ENCODE data around the gene KCNK6. TPM values are rescaled to one million over a fixed set of nuclear protein-coding genes. Genes with fewer than 3 reads are reported as not detected.

The KCNK6 gene
- total and polyA plus RNA-seq, 2 donors from 2014 or later: 2.2 to 7.2 TPM

DNA sequence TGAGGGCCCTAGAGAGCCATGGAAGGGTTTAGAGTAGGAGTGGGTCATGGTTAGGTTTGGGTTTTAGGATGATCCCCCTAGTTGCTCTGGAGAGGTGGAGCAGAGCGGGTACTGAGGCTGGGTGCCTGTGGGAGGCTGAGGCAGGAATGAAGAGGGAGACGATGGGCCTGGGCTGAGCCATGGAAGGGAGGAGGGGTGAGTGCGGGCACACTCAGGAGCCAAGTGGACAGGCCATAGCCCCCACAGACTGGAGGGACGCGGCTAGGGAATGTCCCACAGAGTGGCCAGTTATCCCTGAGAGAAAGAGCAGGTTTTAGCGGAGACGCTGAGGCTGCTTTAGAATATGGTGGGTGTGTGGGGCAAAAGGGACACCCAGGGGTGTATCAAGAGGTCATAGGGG lies 10.0 kb downstream of the KCNK6 start:
- Histone ChIP-seq H3K9me3 (ENCODE audit: control insufficient read depth in 2 of 3, insufficient read depth in 1 of 3, low read length in 3 of 3) (no peaks in the 10 kb centered on the region), H3K4me1 (ENCODE audit: control insufficient read depth in 2 of 3, insufficient read depth in 2 of 3, low read depth in 1 of 3, low read length in 3 of 3) (no peaks in the 10 kb centered on the region), H3K27ac (ENCODE audit: low read depth in 2 of 2, low read length in 2 of 2) (no peak overlapping the region), H3K36me3 (ENCODE audit: control insufficient read depth in 2 of 3, insufficient read depth in 3 of 3, low read length in 3 of 3) (no peaks in the 10 kb centered on the region), H3K9ac (ENCODE audit: low read length in 3 of 3) (no peak overlapping the region), H3K27me3 (ENCODE audit: control insufficient read depth, insufficient read depth, low read length) (no peaks in the 10 kb centered on the region), H3K4me3 (ENCODE audit: low read length in 3 of 3) (no peak overlapping the region)
- DNase-seq (no peak), FAIRE-seq (no peak)
- TF ChIP-seq, protein P1, sequence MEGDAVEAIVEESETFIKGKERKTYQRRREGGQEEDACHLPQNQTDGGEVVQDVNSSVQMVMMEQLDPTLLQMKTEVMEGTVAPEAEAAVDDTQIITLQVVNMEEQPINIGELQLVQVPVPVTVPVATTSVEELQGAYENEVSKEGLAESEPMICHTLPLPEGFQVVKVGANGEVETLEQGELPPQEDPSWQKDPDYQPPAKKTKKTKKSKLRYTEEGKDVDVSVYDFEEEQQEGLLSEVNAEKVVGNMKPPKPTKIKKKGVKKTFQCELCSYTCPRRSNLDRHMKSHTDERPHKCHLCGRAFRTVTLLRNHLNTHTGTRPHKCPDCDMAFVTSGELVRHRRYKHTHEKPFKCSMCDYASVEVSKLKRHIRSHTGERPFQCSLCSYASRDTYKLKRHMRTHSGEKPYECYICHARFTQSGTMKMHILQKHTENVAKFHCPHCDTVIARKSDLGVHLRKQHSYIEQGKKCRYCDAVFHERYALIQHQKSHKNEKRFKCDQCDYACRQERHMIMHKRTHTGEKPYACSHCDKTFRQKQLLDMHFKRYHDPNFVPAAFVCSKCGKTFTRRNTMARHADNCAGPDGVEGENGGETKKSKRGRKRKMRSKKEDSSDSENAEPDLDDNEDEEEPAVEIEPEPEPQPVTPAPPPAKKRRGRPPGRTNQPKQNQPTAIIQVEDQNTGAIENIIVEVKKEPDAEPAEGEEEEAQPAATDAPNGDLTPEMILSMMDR (IDR thresholded peaks at IDR 0.05; ENCODE audit: borderline replicate concordance, extremely low read depth, insufficient read depth): no peak
- intact Hi-C loops (cut with DNase I): loop anchor here (5.0 kb wide), 1 partner anchor 82 kb away; no protein-coding TSS in a partner anchor

DNA sequence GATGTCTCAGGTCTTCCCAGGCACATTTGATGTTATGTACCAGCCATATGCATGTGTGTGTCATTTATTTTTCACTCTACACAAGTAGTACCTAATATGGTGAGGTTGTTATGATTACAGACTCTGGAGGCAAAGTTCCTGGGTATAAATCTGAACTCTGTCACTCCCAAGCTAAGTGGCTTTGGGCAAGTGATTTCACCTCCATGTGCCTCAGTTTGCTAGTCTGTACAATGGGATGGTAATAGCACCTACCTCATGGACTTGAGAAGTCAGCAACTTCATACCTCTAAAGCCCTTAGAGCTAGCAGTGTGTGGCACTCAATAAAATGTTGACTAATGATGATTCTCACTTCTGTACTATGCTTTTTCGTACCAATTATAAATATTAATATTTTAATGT lies 12.1 kb downstream of the KCNK6 start:
- Histone ChIP-seq H3K36me3 (ENCODE audit: control insufficient read depth in 2 of 3, insufficient read depth in 3 of 3, low read length in 3 of 3) (no peaks in the 10 kb centered on the region), H3K4me3 (ENCODE audit: low read length in 3 of 3) (no peak overlapping the region), H3K27ac (ENCODE audit: low read depth in 2 of 2, low read length in 2 of 2) (no peak overlapping the region), H3K9me3 (ENCODE audit: control insufficient read depth in 2 of 3, insufficient read depth in 1 of 3, low read length in 3 of 3) (no peaks in the 10 kb centered on the region), H3K4me1 (ENCODE audit: control insufficient read depth in 2 of 3, insufficient read depth in 2 of 3, low read depth in 1 of 3, low read length in 3 of 3) (no peaks in the 10 kb centered on the region), H3K27me3 (ENCODE audit: control insufficient read depth, insufficient read depth, low read length) (no peaks in the 10 kb centered on the region), H3K9ac (ENCODE audit: low read length in 3 of 3) (no peak overlapping the region)
- DNase-seq: no peak
- TF ChIP-seq, protein P1 (IDR thresholded peaks at IDR 0.05; ENCODE audit: borderline replicate concordance, extremely low read depth, insufficient read depth): no peak
- FAIRE-seq: no peak
- intact Hi-C loops (cut with DNase I): loop anchor here (5.0 kb wide), 1 partner anchor 84 kb away; no protein-coding TSS in a partner anchor

DNA sequence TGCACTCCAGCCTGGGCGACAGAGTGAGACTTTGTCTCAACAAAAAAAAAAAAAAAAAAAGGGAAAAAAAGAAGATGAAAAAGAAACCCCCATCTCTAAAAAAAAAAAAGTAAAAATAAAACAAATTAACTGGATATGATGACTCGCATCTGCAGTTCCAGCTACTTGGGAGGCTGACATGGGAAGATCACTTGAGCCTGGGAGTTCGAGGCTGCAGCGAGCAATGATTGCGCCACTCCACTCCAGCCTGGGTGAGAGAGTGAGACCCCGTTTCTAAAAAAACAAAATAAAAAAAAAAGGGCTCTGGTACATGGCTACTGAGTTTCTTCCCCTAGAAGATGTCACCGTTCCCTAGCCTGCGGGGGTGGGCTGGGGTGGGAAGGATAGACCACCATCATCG lies 13.6 kb downstream of the KCNK6 start:
- Histone ChIP-seq H3K36me3 (ENCODE audit: control insufficient read depth in 2 of 3, insufficient read depth in 3 of 3, low read length in 3 of 3) (no peaks in the 10 kb centered on the region), H3K9ac (ENCODE audit: low read length in 3 of 3) (no peak overlapping the region), H3K4me3 (ENCODE audit: low read length in 3 of 3) (no peak overlapping the region), H3K4me1 (ENCODE audit: control insufficient read depth in 2 of 3, insufficient read depth in 2 of 3, low read depth in 1 of 3, low read length in 3 of 3) (peaks cover 0 to 5% (median 0%) of the 10 kb centered on the region in 3 donors), H3K9me3 (ENCODE audit: control insufficient read depth in 2 of 3, insufficient read depth in 1 of 3, low read length in 3 of 3) (no peaks in the 10 kb centered on the region), H3K27me3 (ENCODE audit: control insufficient read depth, insufficient read depth, low read length) (no peaks in the 10 kb centered on the region), H3K27ac (ENCODE audit: low read depth in 2 of 2, low read length in 2 of 2) (no peak overlapping the region)
- intact Hi-C loops (cut with DNase I): loop anchor here (5.0 kb wide), 1 partner anchor 86 kb away; no protein-coding TSS in a partner anchor
- DNase-seq (no peak), FAIRE-seq (no peak)
- TF ChIP-seq, protein P1 (IDR thresholded peaks at IDR 0.05; ENCODE audit: borderline replicate concordance, extremely low read depth, insufficient read depth): no peak

Data from kidney (tissue), 14 donors.